ENCODE data around the gene GPAT3.
"Not testable (repeated sequence)": the region's sequence is repeated elsewhere in the genome, so short reads cannot be mapped to it uniquely, and the experiment has no call there.

The GPAT3 gene

DNA sequence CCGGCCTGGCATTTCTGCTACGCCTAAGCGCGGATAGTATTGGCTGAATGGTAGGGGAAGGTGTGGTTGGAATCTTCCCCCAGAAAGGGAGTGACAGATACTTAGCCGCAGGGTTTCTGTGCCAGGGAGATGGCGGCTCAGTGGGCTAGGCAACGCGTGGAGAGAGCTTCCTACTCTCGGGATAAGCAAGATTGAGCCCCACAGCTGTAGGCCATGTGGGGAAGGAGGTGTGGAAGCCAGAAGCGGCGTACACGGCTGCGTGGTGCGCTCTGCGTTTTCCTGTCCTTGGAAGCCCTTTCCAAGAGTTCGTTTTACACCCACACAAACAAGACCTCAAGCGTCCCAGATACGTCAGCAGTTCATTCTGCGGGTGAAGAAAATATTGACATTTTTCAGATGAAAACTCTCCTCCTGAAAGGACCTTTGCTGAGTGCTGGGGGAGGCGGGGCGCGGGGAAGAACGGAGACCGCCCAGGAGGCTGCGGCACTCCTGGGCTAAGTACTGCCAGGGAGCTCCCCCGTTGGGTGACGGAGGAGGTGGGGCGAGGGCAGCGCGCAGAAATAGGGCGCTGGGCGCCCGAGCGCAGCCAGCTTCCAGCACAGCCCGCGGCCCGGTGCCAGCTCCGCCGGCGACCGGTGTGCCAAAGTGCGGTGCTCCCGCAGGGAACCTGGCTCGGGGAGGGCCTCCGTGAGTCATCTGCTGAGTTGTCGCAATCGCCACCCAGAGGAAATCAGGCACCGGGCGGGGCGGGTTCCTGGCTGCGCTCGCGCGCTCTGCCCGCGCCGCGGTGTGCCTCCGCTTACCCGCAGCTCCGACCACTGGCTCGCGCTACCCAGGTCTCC, at the start of gene GPAT3:
GPAT3 (plus strand) TSS at position 589 of the 842 bp plus-strand sequence. CDS start 515 bp downstream, outside the sequence.
- peak; percentile 52 to 55 for DNase-seq

GRCh38 chr4:83486457-83487129, 49.3 kb upstream of the GPAT3 start:
- DNase-seq: no peak

DNA sequence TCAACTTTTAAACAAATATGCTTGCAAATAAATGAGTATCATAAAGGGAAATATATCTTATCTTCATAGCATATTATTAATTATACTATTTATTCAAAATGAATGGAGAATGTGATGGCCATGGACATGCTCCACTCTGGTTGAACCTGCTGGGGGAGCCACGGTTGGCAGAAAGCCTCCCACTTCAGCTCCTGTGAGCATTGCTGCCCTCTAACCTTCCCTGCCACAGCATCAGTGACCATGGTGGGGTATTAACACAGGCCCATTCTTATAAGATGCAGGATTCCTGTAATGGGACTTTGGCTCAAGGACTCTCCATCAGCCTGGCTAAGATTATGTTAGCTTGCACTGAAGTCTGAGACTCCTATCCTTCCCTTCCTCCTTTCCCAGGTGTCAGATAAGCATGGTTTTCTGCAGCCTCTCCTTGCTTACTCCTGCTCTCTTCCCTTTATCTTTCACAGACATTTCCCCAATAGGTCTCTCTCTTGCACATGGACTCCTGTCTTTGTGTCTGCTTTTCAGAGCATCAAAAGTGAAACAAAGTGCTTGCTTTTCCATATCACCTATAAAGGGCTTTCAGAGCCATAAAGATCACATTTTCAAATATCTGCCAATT, 46.1 kb upstream of the GPAT3 start:
- no peak for DNase-seq

GRCh38 chr4:83490876-83491450, 44.9 kb upstream of the GPAT3 start:
- DNase-seq: no peak

DNA sequence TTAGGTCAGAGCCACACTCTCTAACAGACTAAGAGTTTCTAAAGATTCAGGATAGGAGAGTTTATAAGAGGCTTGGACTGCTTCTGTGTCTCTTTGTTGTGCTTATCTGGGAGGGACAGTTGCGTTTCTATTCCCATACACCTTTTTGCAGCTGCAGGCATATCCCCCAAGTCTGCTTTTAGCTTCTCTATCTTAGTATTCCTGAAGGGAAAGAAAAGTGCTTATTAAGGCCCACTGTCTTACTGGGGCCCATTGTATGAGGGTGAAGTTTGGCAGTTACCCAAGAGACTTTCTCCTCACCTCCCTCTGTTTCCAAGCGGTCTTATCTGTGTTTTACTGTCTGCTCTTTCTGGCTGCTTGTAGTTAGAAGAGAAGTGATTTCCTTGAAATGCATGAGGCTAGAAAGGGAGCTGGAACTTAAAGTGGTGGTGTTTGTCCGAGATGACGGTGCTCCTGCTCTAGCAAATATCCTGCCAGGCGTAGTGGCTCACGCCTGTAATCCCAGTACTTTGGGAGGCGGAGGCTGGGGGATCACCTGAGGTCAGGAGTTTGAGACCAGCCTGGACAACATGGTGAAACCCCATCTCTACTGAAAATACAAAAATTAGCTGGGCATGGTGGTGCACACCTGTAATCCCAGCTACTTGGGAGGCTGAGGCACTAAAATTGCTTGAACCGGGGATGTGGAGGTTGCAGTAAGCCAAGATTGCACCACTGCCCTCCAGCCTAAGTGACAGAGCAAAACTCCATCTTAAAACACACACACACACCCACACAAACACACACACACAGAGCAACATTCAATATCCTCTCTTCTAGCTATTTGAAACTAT, 39.6 kb upstream of the GPAT3 start:
- DNase-seq: not testable (repeated sequence)

- no peak for DNase-seq
Measured at GRCh38 chr4:83498187-83498586, 37.7 kb upstream of the GPAT3 start.

DNA sequence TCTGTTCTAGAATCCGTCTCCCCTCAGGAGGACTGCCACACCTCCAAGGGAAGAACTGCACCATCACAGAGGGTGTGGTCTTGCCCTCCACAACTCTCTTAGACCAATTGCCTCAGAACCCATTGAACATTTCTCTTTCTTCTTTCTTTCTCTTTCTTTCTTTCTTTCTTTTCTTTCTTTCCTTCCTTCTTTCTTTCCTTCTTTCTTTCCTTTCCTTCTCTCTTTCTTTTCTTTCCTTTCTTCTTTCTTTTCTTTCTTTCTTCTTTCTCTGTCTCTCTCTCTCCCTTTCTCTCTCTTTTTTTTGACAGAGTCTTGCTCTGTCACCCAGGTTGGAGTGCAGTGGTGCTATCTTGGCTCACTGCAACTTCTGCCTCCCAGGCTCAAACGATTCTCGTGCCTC, 34.2 kb upstream of the GPAT3 start:
- DNase-seq: not testable (repeated sequence)

DNA sequence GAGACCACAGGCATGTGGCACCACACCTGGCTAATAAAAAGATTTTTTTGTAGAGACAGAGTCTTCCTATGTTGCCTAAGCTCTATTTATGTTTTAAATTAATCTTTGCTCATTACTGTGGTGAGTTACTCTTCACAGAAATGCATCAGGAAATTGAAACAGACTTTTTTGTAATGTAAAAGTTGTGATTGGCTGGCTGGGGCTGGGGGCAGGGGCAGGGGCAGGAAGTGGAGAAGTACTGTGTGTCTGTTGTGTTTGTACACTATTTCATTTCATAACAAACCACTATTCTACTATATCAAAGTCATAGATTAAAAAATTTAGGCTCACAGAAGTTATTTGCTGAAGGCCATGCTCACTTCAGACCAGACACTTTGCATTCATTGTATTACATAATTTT, 31.9 kb upstream of the GPAT3 start:
- DNase-seq: no peak

GRCh38 chr4:83504503-83504902, 31.4 kb upstream of the GPAT3 start:
- DNase-seq: no peak

- no peak for DNase-seq
Measured at GRCh38 chr4:83504996-83505395, 30.9 kb upstream of the GPAT3 start.

DNA sequence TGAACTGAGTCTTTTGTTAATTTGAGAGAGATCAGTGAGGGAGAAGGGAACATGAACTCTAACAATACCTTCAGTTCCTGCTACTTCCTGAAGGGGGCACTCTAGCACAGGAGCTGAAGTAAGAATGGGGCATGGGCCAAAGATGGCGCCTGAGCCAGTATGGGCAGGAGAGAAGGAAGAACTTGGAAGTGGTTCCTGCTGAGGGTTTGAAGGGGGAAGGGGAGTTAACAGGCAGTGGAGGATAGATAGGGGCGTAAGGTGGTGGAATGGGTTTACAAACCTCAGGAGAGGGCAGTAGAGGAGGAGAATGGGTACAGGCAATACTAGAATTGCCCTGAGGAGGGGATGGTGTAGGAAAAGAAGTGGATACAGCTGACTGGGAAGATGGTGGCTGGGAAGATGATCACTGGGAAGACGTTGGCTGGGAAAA, 26.7 kb upstream of the GPAT3 start:
- DNase-seq: peak; percentile 65 to 67

- no peak for DNase-seq
Measured at GRCh38 chr4:83510442-83510841, 25.5 kb upstream of the GPAT3 start.

- no peak for DNase-seq
Measured at GRCh38 chr4:83516042-83516772, 19.7 kb upstream of the GPAT3 start.

DNA sequence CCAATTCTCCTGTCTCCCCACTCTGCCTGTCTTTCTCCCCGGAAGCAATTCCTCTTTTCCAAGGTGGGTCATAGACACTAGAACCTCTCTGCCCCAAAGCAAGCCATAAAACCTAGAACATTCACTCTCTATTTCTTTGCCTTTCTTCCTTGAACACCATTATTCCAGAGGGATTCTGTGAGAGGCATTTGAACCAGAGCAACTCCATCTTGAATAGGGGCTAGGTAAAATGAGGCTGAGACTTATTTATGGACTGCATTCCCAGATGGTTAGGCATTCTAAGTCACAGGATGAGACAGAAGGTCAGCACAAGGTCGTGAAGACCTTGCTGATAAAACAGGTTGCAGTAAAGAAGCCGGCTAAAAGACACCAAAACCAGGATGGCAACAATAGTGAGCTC, 13.7 kb upstream of the GPAT3 start:
- DNase-seq: no peak

GRCh38 chr4:83527671-83528070, 8.2 kb upstream of the GPAT3 start:
- no peak for DNase-seq

DNA sequence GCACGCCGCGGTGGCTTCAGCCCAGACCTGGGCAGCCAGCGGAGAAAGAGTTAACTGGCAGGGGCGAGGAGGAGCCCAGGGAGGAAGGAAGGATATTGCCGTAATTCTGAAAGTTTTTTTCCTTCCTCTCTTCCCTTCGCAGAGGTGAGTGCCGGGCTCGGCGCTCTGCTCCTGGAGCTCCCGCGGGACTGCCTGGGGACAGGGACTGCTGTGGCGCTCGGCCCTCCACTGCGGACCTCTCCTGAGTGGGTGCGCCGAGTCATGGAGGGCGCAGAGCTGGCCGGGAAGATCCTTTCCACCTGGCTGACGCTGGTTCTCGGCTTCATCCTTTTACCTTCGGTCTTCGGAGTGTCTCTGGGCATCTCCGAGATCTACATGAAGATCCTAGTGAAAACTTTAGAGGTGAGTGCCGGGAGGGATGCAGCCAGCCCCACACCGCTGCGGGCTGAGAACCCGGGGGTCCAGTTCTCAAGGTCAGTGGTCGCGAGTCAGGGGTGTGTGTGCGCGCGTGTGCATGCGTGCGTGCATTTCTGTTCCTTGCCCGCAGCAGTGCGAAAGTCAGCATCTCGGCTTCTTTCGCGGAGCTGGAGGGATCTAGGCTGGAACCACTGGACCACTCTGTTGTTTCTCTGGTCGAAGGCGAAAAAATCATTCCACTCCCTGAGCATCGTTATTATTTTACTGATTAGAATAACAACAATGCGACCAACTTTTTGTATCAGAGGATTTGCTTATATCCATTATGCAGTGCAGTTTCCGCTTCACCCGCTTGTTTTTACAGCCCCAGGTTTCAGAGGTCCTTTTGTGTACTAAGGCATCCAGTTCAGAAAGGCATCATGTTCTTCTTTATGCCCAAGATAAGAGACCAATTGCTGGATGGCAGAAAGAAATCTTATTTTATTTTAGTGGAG, 709 bp downstream of the GPAT3 start:
- no peak for DNase-seq

GRCh38 chr4:83542225-83542624, 6.3 kb downstream of the GPAT3 start:
- no peak for DNase-seq

GRCh38 chr4:83546786-83547185, 10.9 kb downstream of the GPAT3 start:
- DNase-seq: no peak

GRCh38 chr4:83548151-83548905, 12.4 kb downstream of the GPAT3 start:
- DNase-seq: peak; percentile 52 to 58

GRCh38 chr4:83552083-83552482, 16.2 kb downstream of the GPAT3 start:
- no peak for DNase-seq

All from stimulated activated CD4-positive, alpha-beta T cell treated with anti-CD3 and anti-CD28 coated beads, Interleukin-2, amount 100 ng/mL, for 48 hours (primary cell).